HG03558 (cell line): ENCODE data around the gene PWWP2B.

ENCODE experiments used
- ATAC-seq: cut with Tn5 transposase; IDR thresholded peaks from one replicate; pipeline ENCODE4 v1.9.1; 2021; ENCODE audit warnings: moderate number of reproducible peaks; ENCODE audit not compliant: unreplicated experiment; ENCODE audit errors: extremely low read depth

PWWP2B gene

GRCh38 chr10:132454296-132455198, 57.5 kb downstream of the PWWP2B start:
- ATAC-seq, result no peak

- ATAC-seq, result no peak
Measured at GRCh38 chr10:132455441-132455971, 58.5 kb downstream of the PWWP2B start.

- no peak for ATAC-seq
Measured at GRCh38 chr10:132455986-132456847, 59.2 kb downstream of the PWWP2B start.

GRCh38 chr10:132456881-132457280, 59.9 kb downstream of the PWWP2B start:
- ATAC-seq, result no peak

GRCh38 chr10:132457328-132458070, 60.5 kb downstream of the PWWP2B start:
- ATAC-seq, result no peak

GRCh38 chr10:132458071-132458585, 61.1 kb downstream of the PWWP2B start:
- no peak for ATAC-seq

- ATAC-seq, result no peak
Measured at GRCh38 chr10:132458586-132459300, 61.7 kb downstream of the PWWP2B start.

- ATAC-seq, result no peak
Measured at GRCh38 chr10:132459301-132460003, 62.5 kb downstream of the PWWP2B start.

- ATAC-seq, result no peak
Measured at GRCh38 chr10:132460071-132460470, 63.1 kb downstream of the PWWP2B start.

- no peak for ATAC-seq
Measured at GRCh38 chr10:132460691-132461090, 63.7 kb downstream of the PWWP2B start.

- ATAC-seq, result no peak
Measured at GRCh38 chr10:132461103-132461682, 64.2 kb downstream of the PWWP2B start.

GRCh38 chr10:132461683-132462231, 64.8 kb downstream of the PWWP2B start:
- ATAC-seq, result no peak

GRCh38 chr10:132462463-132463332, 65.7 kb downstream of the PWWP2B start:
- ATAC-seq, result no peak

- ATAC-seq, result no peak
Measured at GRCh38 chr10:132463333-132464255, 66.6 kb downstream of the PWWP2B start.

- no peak for ATAC-seq
Measured at GRCh38 chr10:132464256-132465192, 67.5 kb downstream of the PWWP2B start.
